ENCODE results near the gene CENPI. TPM values are rescaled to one million over a fixed set of nuclear protein-coding genes. Genes with fewer than 3 reads are reported as not detected.
A peak's percentile ranks its signal among the peaks of the same experiment; 100 is the strongest.
"Not testable (repeated sequence)": the region's sequence is repeated elsewhere in the genome, so short reads cannot be mapped to it uniquely, and the experiment has no call there.

The CENPI gene
- total RNA-seq (19.6 TPM), polyA plus RNA-seq (1.1 TPM)

- peak within 1 kb of the TSS; percentile 35 for H3K4me3 ChIP-seq (ENCODE audit: low read depth, low read length)
- H3K36me3 ChIP-seq (ENCODE audit: insufficient read depth), result no peaks in the 10 kb centered on the region
- under 1% methylated on average over 48 of the region's 48 CpGs for WGBS
- H3K4me1 ChIP-seq (ENCODE audit: insufficient read depth), result no peaks in the 10 kb centered on the region
- peak; percentile 77 for DNase-seq (ENCODE audit: extremely low spot score)
- peak within 1 kb of the TSS; percentile 83 for H3K27ac ChIP-seq (ENCODE audit: low read depth)
Observed at GRCh38 chrX:101097546-101098453, at the start of gene CENPI. TSS of gene CENPI (plus strand) at chrX:101098204. CDS start at chrX:101101071, 2,867 bp downstream.

GRCh38 chrX:101051153-101051548 is 46.9 kb upstream of the CENPI start:
- peak overlapping the region; percentile 55 for H3K4me3 ChIP-seq (ENCODE audit: low read depth, low read length)
- WGBS, result 14% methylated on average over 5 of the region's 5 CpGs
- H3K36me3 ChIP-seq (ENCODE audit: insufficient read depth), result no peaks in the 10 kb centered on the region
- no peak for DNase-seq (ENCODE audit: extremely low spot score)
- H3K4me1 ChIP-seq (ENCODE audit: insufficient read depth), result no peaks in the 10 kb centered on the region
- H3K27ac ChIP-seq (ENCODE audit: low read depth), result no peak overlapping the region

- Histone ChIP-seq H3K36me3 (ENCODE audit: insufficient read depth) (no peaks in the 10 kb centered on the region), H3K27ac (ENCODE audit: low read depth) (peak within 1 kb of the TSS; percentile 82), H3K4me3 (ENCODE audit: low read depth, low read length) (peak within 1 kb of the TSS; percentile 55), H3K4me1 (ENCODE audit: insufficient read depth) (no peaks in the 10 kb centered on the region)
- DNase-seq (ENCODE audit: extremely low spot score), result peak; percentile 40
- 0% methylated on average over 43 of the region's 43 CpGs for WGBS
Observed at GRCh38 chrX:101051549-101052302, 46.3 kb upstream of the CENPI start, which contains the start of gene TRMT2B. TSS of gene TRMT2B (minus strand) at chrX:101052111. CDS start at chrX:101042289, 9,822 bp downstream.

- H3K4me1 ChIP-seq (ENCODE audit: insufficient read depth); H3K27ac ChIP-seq (ENCODE audit: low read depth); H3K36me3 ChIP-seq (ENCODE audit: insufficient read depth); H3K4me3 ChIP-seq (ENCODE audit: low read depth, low read length); DNase-seq (ENCODE audit: extremely low spot score): not testable (repeated sequence)
- 86% methylated on average over 4 of the region's 4 CpGs for WGBS
Observed at GRCh38 chrX:101056551-101056950, 41.5 kb upstream of the CENPI start.

GRCh38 chrX:101057093-101057714 is 40.8 kb upstream of the CENPI start:
- no peak for DNase-seq (ENCODE audit: extremely low spot score)
- Histone ChIP-seq H3K4me3 (ENCODE audit: low read depth, low read length) (no peak overlapping the region), H3K36me3 (ENCODE audit: insufficient read depth) (no peaks in the 10 kb centered on the region), H3K27ac (ENCODE audit: low read depth) (no peak overlapping the region), H3K4me1 (ENCODE audit: insufficient read depth) (no peaks in the 10 kb centered on the region)
- 80% methylated on average over 3 of the region's 3 CpGs for WGBS

GRCh38 chrX:101062176-101062575 is 35.8 kb upstream of the CENPI start:
- Histone ChIP-seq H3K4me3 (ENCODE audit: low read depth, low read length) (no peak overlapping the region), H3K4me1 (ENCODE audit: insufficient read depth) (no peaks in the 10 kb centered on the region), H3K27ac (ENCODE audit: low read depth) (no peak overlapping the region), H3K36me3 (ENCODE audit: insufficient read depth) (no peaks in the 10 kb centered on the region)
- no peak for DNase-seq (ENCODE audit: extremely low spot score)

GRCh38 chrX:101071582-101071981 is 26.4 kb upstream of the CENPI start:
- H3K4me3 ChIP-seq (ENCODE audit: low read depth, low read length), result no peak overlapping the region
- no peaks in the 10 kb centered on the region for H3K4me1 ChIP-seq (ENCODE audit: insufficient read depth)
- no peaks in the 10 kb centered on the region for H3K36me3 ChIP-seq (ENCODE audit: insufficient read depth)
- WGBS, result 67% methylated on average over 3 of the region's 3 CpGs
- H3K27ac ChIP-seq (ENCODE audit: low read depth), result no peak overlapping the region
- no peak for DNase-seq (ENCODE audit: extremely low spot score)

GRCh38 chrX:101078716-101079598 is 19.0 kb upstream of the CENPI start, which contains the start of gene TMEM35A:
TSS of gene TMEM35A (plus strand) at chrX:101078879. CDS start at chrX:101079003, 124 bp downstream.
- Histone ChIP-seq H3K4me3 (ENCODE audit: low read depth, low read length) (peak within 1 kb of the TSS; percentile 28), H3K4me1 (ENCODE audit: insufficient read depth) (peaks cover 2% of the 10 kb centered on the region), H3K27ac (ENCODE audit: low read depth) (no peak within 1 kb of the TSS), H3K36me3 (ENCODE audit: insufficient read depth) (no peaks in the 10 kb centered on the region)
- DNase-seq (ENCODE audit: extremely low spot score), result no peak
- 3% methylated on average over 23 of the region's 23 CpGs for WGBS

GRCh38 chrX:101079736-101080270 is 18.2 kb upstream of the CENPI start:
- Histone ChIP-seq H3K27ac (ENCODE audit: low read depth) (no peak overlapping the region), H3K4me1 (ENCODE audit: insufficient read depth) (peaks cover 2% of the 10 kb centered on the region), H3K36me3 (ENCODE audit: insufficient read depth) (no peaks in the 10 kb centered on the region), H3K4me3 (ENCODE audit: low read depth, low read length) (peak overlapping the region; percentile 28)
- DNase-seq (ENCODE audit: extremely low spot score), result no peak
- 26% methylated on average over 8 of the region's 8 CpGs for WGBS

GRCh38 chrX:101080326-101081124 is 17.5 kb upstream of the CENPI start:
- 49% methylated on average over 3 of the region's 3 CpGs for WGBS
- no peaks in the 10 kb centered on the region for H3K36me3 ChIP-seq (ENCODE audit: insufficient read depth)
- H3K4me1 ChIP-seq (ENCODE audit: insufficient read depth), result peaks cover 2% of the 10 kb centered on the region
- no peak overlapping the region for H3K27ac ChIP-seq (ENCODE audit: low read depth)
- H3K4me3 ChIP-seq (ENCODE audit: low read depth, low read length), result no peak overlapping the region
- no peak for DNase-seq (ENCODE audit: extremely low spot score)

GRCh38 chrX:101081231-101081630 is 16.8 kb upstream of the CENPI start:
- Histone ChIP-seq H3K36me3 (ENCODE audit: insufficient read depth) (no peaks in the 10 kb centered on the region), H3K4me1 (ENCODE audit: insufficient read depth) (peaks cover 2% of the 10 kb centered on the region), H3K4me3 (ENCODE audit: low read depth, low read length) (no peak overlapping the region), H3K27ac (ENCODE audit: low read depth) (no peak overlapping the region)
- DNase-seq (ENCODE audit: extremely low spot score), result no peak
- 39% methylated on average over 3 of the region's 3 CpGs for WGBS

GRCh38 chrX:101091817-101092216 is 6.2 kb upstream of the CENPI start:
- Histone ChIP-seq H3K27ac (ENCODE audit: low read depth) (no peak overlapping the region), H3K4me1 (ENCODE audit: insufficient read depth) (no peaks in the 10 kb centered on the region), H3K4me3 (ENCODE audit: low read depth, low read length) (no peak overlapping the region), H3K36me3 (ENCODE audit: insufficient read depth) (no peaks in the 10 kb centered on the region)
- no peak for DNase-seq (ENCODE audit: extremely low spot score)
- 95% methylated on average over 1 of the region's 1 CpG for WGBS
